GM19043 (cell line): ENCODE data around the gene RAD17.
"Not testable (repeated sequence)": the region's sequence is repeated elsewhere in the genome, so short reads cannot be mapped to it uniquely, and the experiment has no call there.

Experiments used
- ATAC-seq: cut with Tn5 transposase; IDR thresholded peaks from one replicate; pipeline ENCODE4 v1.9.1; 2021; ENCODE audit warnings: low read depth; ENCODE audit not compliant: unreplicated experiment

RAD17 gene

GRCh38 chr5:69374911-69375446, 5.4 kb downstream of the RAD17 start:
- peak; percentile 59 for ATAC-seq

- ATAC-seq, result no peak
Measured at GRCh38 chr5:69378376-69378775, 8.8 kb downstream of the RAD17 start.

GRCh38 chr5:69404659-69405330, 35.2 kb downstream of the RAD17 start:
- ATAC-seq, result no peak

- peak; percentile 91 for ATAC-seq
Measured at GRCh38 chr5:69414885-69415583, 45.4 kb downstream of the RAD17 start, which contains the start of gene MARVELD2. Gene MARVELD2 (plus strand): TSS chr5:69415116. CDS start chr5:69419386, 4,270 bp downstream.

- ATAC-seq, result no peak
Measured at GRCh38 chr5:69415584-69415958, 46.0 kb downstream of the RAD17 start.

- no peak for ATAC-seq
Measured at GRCh38 chr5:69416180-69416579, 46.6 kb downstream of the RAD17 start.

GRCh38 chr5:69416699-69417098, 47.1 kb downstream of the RAD17 start:
- no peak for ATAC-seq

GRCh38 chr5:69418554-69418953, 48.9 kb downstream of the RAD17 start:
- ATAC-seq, result no peak

GRCh38 chr5:69431424-69432303, 62.0 kb downstream of the RAD17 start:
- ATAC-seq, result no peak

GRCh38 chr5:69432412-69433206, 63.0 kb downstream of the RAD17 start:
- peak; percentile 70 for ATAC-seq

- not testable (repeated sequence) for ATAC-seq
Measured at GRCh38 chr5:69435276-69435884, 65.8 kb downstream of the RAD17 start.

GRCh38 chr5:69444127-69444754, 74.6 kb downstream of the RAD17 start:
- no peak for ATAC-seq

GRCh38 chr5:69449511-69449910, 79.9 kb downstream of the RAD17 start:
- ATAC-seq, result no peak

- no peak for ATAC-seq
Measured at GRCh38 chr5:69450116-69450515, 80.5 kb downstream of the RAD17 start.

- not testable (repeated sequence) for ATAC-seq
Measured at GRCh38 chr5:69450527-69450926, 80.9 kb downstream of the RAD17 start.

- no peak for ATAC-seq
Measured at GRCh38 chr5:69451941-69452647, 82.5 kb downstream of the RAD17 start.

- ATAC-seq, result not testable (repeated sequence)
Measured at GRCh38 chr5:69453487-69453886, 83.9 kb downstream of the RAD17 start.

GRCh38 chr5:69454460-69455249, 85.0 kb downstream of the RAD17 start:
- ATAC-seq, result no peak
